Measurements from ENCODE around the gene RFX8. TPM values are rescaled to one million over a fixed set of nuclear protein-coding genes. Genes with fewer than 3 reads are reported as not detected.

RFX8 gene
- total and polyA plus RNA-seq, 2 of the 13 experiments (the other 11 are each of a cell fraction or from before 2014, with no cell fraction given) = not detected

- TF ChIP-seq ZNF609 (CRISPR knock-in tag; IDR thresholded peaks at IDR 0.05; ENCODE audit: borderline replicate concordance) (0 out of 2 replicates have a peak, but pooled peaks have one; percentile 17), SP5 (CRISPR knock-in tag; IDR thresholded peaks at IDR 0.05; ENCODE audit: borderline replicate concordance, low read depth) (no peak; the same call in 1 of the 2 replicates), ZNF530 (CRISPR knock-in tag; IDR thresholded peaks at IDR 0.05; ENCODE audit: low read depth) (no peak), CBX1 (IDR thresholded peaks at IDR 0.05; ENCODE audit: low read depth) (peak; percentile 49), DDIT3 (CRISPR knock-in tag; IDR thresholded peaks at IDR 0.05) (no peak), RFXANK (CRISPR knock-in tag; IDR thresholded peaks at IDR 0.05) (no peak), ZNF512B (CRISPR knock-in tag; IDR thresholded peaks at IDR 0.05; ENCODE audit: borderline replicate concordance) (no peak), BCL6 (CRISPR knock-in tag; IDR thresholded peaks at IDR 0.05) (0 out of 2 replicates have a peak, but pooled peaks have one; percentile 9), SOX13 (IDR thresholded peaks at IDR 0.05) (no peak), SOX13 (CRISPR knock-in tag; conservative IDR thresholded peaks at IDR 0.05 in 1 of 2, IDR thresholded peaks at IDR 0.05 in 1 of 2) (peak in 1 of 2 experiments; percentile 54; a peak in 1 of 4 replicates), GATAD2A (CRISPR knock-in tag; IDR thresholded peaks at IDR 0.05) (peak; percentile 47; the same call in 1 of the 2 replicates), HNRNPLL (IDR thresholded peaks at IDR 0.05; ENCODE audit: low read depth, low read length, poor library complexity, severe bottlenecking) (no peak), U2AF2 (IDR thresholded peaks at IDR 0.05; ENCODE audit: low read depth, low read length) (no peak), TEAD3 (CRISPR knock-in tag; optimal IDR thresholded peaks at IDR 0.05; ENCODE audit: borderline replicate concordance) (peak; percentile 49), RXRB (CRISPR knock-in tag; IDR thresholded peaks at IDR 0.05; ENCODE audit: borderline replicate concordance) (peak; percentile 24; the same call in 1 of the 2 replicates), ZBTB43 (CRISPR knock-in tag; conservative IDR thresholded peaks at IDR 0.05) (no peak), HMGA1 (CRISPR knock-in tag; conservative IDR thresholded peaks at IDR 0.05) (no peak), SALL1 (CRISPR knock-in tag; IDR thresholded peaks at IDR 0.05) (peak; percentile 69), TARDBP (CRISPR knock-in tag; IDR thresholded peaks at IDR 0.05) (0 out of 2 replicates have a peak, but pooled peaks have one; percentile 39), ARNT2 (CRISPR knock-in tag; IDR thresholded peaks at IDR 0.05; ENCODE audit: low read depth) (no peak)
Measured at GRCh38 chr2:101518578-101519492, 43.9 kb upstream of the RFX8 start (continued).
